K562 treated with DMSO at 1 percent for 24 hours (cell line): ENCODE data around the gene OR6F1. TPM values are rescaled to one million over a fixed set of nuclear protein-coding genes. Genes with fewer than 3 reads are reported as not detected.

Experiments
- total RNA-seq: library from RNA; unstranded; fragments of 300-600 nt; gene quantifications from 2 replicates; pipeline ENCODE4 v1.2.3, GENCODE V29; 2022; ENCODE audit warnings: low read depth; ENCODE audit not compliant: insufficient read depth

The OR6F1 gene
- total RNA-seq: not detected in 2 replicates

GRCh38 chr1:247716546-247716945 lies at the start of gene OR6F1:
Gene OR6F1 (minus strand): TSS chr1:247716646. CDS start chr1:247712755, 3,891 bp downstream.

GRCh38 chr1:247760456-247760855 lies 44.0 kb upstream of the OR6F1 start, which contains the start of gene OR1C1:
Gene OR1C1 (minus strand): TSS chr1:247760556. CDS start chr1:247758406, 2,150 bp downstream.

GRCh38 chr1:247748041-247748440 lies 31.6 kb upstream of the OR6F1 start, which contains the start of gene OR14A2:
Gene OR14A2 (minus strand): TSS chr1:247748141.

GRCh38 chr1:247738315-247738714 lies 21.9 kb upstream of the OR6F1 start, which contains the start of gene OR14K1:
Gene OR14K1 (plus strand): TSS chr1:247738615. CDS start chr1:247738615, 0 bp downstream.

GRCh38 chr1:247679639-247680038 lies 36.8 kb downstream of the OR6F1 start, which contains the start of gene OR13G1:
Gene OR13G1 (minus strand): TSS chr1:247679739. CDS start chr1:247673041, 6,698 bp downstream.

Other genes with a start within 250 kb of the OR6F1 start
- not detected in 2 replicates for gene OR2C3, start 180.2 kb downstream of the OR6F1 start, total RNA-seq
- 0.13 TPM in 1 of 2 replicates, not detected in the other for gene GCSAML, start 167.5 kb downstream of the OR6F1 start, total RNA-seq
- gene OR2G2, start 128.3 kb downstream of the OR6F1 start, total RNA-seq: not detected in 2 replicates
- gene OR2G3, start 111.1 kb downstream of the OR6F1 start, total RNA-seq: not detected in 2 replicates
- gene OR13G1, start 36.9 kb downstream of the OR6F1 start, total RNA-seq: not detected in 2 replicates
- gene OR14K1, start 22.0 kb upstream of the OR6F1 start, total RNA-seq: not detected in 2 replicates
- not detected in 2 replicates for gene OR14A2, start 31.5 kb upstream of the OR6F1 start, total RNA-seq
- not detected in 2 replicates for gene OR1C1, start 43.9 kb upstream of the OR6F1 start, total RNA-seq
- gene OR14A16, start 107.5 kb upstream of the OR6F1 start, total RNA-seq: not detected in 2 replicates
- not detected in 2 replicates for gene OR11L1, start 125.2 kb upstream of the OR6F1 start, total RNA-seq
- 23.0 and 23.6 TPM in 2 replicates for gene TRIM58, start 140.5 kb upstream of the OR6F1 start, total RNA-seq
- gene OR2W3, start 178.9 kb upstream of the OR6F1 start, total RNA-seq: 5.8 and 5.9 TPM in 2 replicates
- 0.37 TPM in 1 of 2 replicates, not detected in the other for gene OR2T8, start 203.6 kb upstream of the OR6F1 start, total RNA-seq
- not detected in 2 replicates for gene OR2AJ1, start 208.2 kb upstream of the OR6F1 start, total RNA-seq
- not detected in 2 replicates for gene OR2L8, start 232.2 kb upstream of the OR6F1 start, total RNA-seq
- not detected in 2 replicates for gene OR2AK2, start 248.6 kb upstream of the OR6F1 start, total RNA-seq